H1 (cell line): ENCODE data around the gene MFGE8.

Source experiments
- BCL11A ChIP-seq, 2 experiments: IDR thresholded peaks; one replicate each; pipeline ENCODE4 v1.6.1; 2011; ENCODE audit warnings: low read depth in 2 of 2, low read length in 2 of 2, mild to moderate bottlenecking in 2 of 2
- CHD2 ChIP-seq: IDR thresholded peaks from 2 replicates; pipeline ENCODE4 v1.6.1; 2012; ENCODE audit warnings: low read length, improper control_type of control experiment
- EP300 ChIP-seq, 2 experiments: IDR thresholded peaks; 1 replicate in 1 of 2; 2 replicates in 1 of 2; pipeline ENCODE4 v1.6.1; 2011 to 2012; ENCODE audit warnings: low read depth in 2 of 2, low read length in 2 of 2, mild to moderate bottlenecking in 2 of 2, borderline replicate concordance in 1 of 2, inconsistent platforms in 1 of 2, moderate library complexity in 1 of 2
- GABPA ChIP-seq: IDR thresholded peaks from 2 replicates; pipeline ENCODE4 v1.6.1; 2011; ENCODE audit warnings: mild to moderate bottlenecking, low read length, moderate library complexity, borderline replicate concordance; ENCODE audit not compliant: insufficient read depth
- KDM1A ChIP-seq: fragments of 200-600, 300-600 bp; sonication (generic); IDR thresholded peaks from 2 replicates; pipeline ENCODE4 v1.7.1; 2016; ENCODE audit warnings: mild to moderate bottlenecking, low read length, borderline replicate concordance
- NANOG ChIP-seq: IDR thresholded peaks from 2 replicates; pipeline ENCODE4 v1.6.1; 2011; ENCODE audit warnings: low read length, low read depth, mild to moderate bottlenecking, inconsistent platforms; ENCODE audit not compliant: insufficient read depth, poor library complexity, severe bottlenecking
- POLR2AphosphoS5 ChIP-seq: IDR thresholded peaks from 2 replicates; pipeline ENCODE4 v1.6.1; 2011; ENCODE audit warnings: low read depth, low read length
- RFX5 ChIP-seq: IDR thresholded peaks from 2 replicates; pipeline ENCODE4 v1.6.1; 2011; ENCODE audit warnings: low read depth, low read length, improper control_type of control experiment, borderline replicate concordance
- TAF1 ChIP-seq: IDR thresholded peaks from 2 replicates; pipeline ENCODE4 v1.6.1; 2011; ENCODE audit warnings: mild to moderate bottlenecking, low read depth, low read length
- TF ChIP-seq, protein P1 (sequence below), 3 experiments: IDR thresholded peaks; 1 replicate in 2 of 3; 2 replicates in 1 of 3; pipeline versions ENCODE4 v1.5.1 to v1.6.1; 2011; ENCODE audit warnings: low read length in 3 of 3, mild to moderate bottlenecking in 3 of 3, inconsistent platforms in 2 of 3, low read depth in 1 of 3, moderate library complexity in 1 of 3; ENCODE audit not compliant: insufficient read depth in 1 of 3; ENCODE audit errors: control extremely low read depth in 1 of 3
- TF ChIP-seq, protein P2 (sequence below): IDR thresholded peaks from 2 replicates; pipeline ENCODE4 v1.6.1; 2012; ENCODE audit warnings: inconsistent platforms

DNA sequence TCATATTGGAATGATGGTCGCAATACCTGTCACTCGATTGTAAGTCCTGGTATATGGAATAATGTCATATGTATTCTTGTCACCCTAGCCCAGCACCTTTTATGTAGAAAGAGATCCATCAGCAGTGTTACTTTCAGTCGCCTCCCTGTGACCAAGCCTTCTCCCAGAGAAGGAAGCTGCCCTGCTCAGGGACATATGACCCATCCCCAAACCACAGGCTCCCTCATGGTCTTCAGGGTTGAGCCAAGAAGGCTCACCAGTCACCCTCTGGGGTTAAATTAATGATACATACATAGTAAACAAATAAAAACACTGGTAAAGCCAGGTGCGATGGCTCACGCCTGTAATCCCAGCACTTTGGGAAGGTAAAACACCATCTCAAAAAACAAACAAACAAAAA lies 4.6 kb upstream of the MFGE8 start:
- TF ChIP-seq TAF1 (no peak), GABPA (no peak), BCL11A (IDR thresholded peaks at IDR 0.05; ENCODE audit: low read depth in 2 of 2, low read length in 2 of 2) (no peak), KDM1A (no peak), NANOG (no peak), EP300 (IDR thresholded peaks at IDR 0.05; ENCODE audit: borderline replicate concordance in 1 of 2, low read depth in 2 of 2, low read length in 2 of 2) (no peak), POLR2AphosphoS5 (no peak), CHD2 (no peak), RFX5 (no peak)
- TF ChIP-seq, protein P1, sequence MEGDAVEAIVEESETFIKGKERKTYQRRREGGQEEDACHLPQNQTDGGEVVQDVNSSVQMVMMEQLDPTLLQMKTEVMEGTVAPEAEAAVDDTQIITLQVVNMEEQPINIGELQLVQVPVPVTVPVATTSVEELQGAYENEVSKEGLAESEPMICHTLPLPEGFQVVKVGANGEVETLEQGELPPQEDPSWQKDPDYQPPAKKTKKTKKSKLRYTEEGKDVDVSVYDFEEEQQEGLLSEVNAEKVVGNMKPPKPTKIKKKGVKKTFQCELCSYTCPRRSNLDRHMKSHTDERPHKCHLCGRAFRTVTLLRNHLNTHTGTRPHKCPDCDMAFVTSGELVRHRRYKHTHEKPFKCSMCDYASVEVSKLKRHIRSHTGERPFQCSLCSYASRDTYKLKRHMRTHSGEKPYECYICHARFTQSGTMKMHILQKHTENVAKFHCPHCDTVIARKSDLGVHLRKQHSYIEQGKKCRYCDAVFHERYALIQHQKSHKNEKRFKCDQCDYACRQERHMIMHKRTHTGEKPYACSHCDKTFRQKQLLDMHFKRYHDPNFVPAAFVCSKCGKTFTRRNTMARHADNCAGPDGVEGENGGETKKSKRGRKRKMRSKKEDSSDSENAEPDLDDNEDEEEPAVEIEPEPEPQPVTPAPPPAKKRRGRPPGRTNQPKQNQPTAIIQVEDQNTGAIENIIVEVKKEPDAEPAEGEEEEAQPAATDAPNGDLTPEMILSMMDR (IDR thresholded peaks at IDR 0.05; ENCODE audit: control extremely low read depth in 1 of 3, insufficient read depth in 1 of 3, low read depth in 1 of 3, low read length in 3 of 3): no peak
- TF ChIP-seq, protein P2, sequence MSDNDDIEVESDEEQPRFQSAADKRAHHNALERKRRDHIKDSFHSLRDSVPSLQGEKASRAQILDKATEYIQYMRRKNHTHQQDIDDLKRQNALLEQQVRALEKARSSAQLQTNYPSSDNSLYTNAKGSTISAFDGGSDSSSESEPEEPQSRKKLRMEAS: no peak
